Raji (cell line): Measurements from ENCODE around the gene OLFML2A.

ENCODE experiments used
- POLR2A ChIP-seq: IDR thresholded peaks from 2 replicates; pipeline ENCODE4 v1.6.1; 2011; ENCODE audit warnings: low read depth, low read length, control low read depth; ENCODE audit not compliant: insufficient read depth

The OLFML2A gene

DNA sequence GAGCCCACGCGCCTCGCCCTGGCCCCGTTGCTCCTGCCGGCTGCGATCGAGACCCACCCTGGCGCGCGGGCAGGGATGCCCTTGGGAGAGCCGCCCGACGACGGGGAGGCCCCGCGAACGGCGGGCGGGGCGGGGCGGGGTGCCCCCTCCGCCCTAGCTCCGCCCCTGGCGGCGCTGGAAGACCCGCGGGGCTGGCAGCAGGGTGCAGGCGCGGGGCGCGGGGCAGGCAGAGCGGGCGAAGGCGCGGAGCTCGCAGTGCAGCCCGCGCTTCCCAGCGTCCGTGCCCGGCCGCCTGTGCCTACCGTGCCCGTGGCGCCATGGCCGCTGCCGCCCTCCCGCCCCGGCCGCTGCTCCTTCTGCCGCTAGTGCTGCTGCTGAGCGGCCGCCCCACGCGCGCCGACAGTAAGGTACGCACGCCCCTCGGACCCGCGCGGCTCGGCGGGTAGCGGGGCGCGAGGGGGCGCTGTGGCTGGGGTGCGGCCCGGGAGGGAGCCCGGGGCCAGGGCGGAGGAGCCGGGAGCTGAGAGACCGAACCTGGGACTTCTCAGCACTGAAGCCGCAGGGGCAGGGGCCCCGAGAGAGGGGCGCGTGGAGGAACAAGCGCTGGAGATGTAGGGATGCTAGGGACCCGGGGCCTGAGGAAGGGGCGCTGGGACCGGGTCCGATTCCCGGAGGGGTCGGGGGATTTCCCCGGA lies at the start of gene OLFML2A:
Gene OLFML2A, plus strand, starts transcription at position 180 of the 695 bp plus-strand sequence. Its CDS starts 138 bp downstream, at position 318.
- TF ChIP-seq POLR2A, result no peak

DNA sequence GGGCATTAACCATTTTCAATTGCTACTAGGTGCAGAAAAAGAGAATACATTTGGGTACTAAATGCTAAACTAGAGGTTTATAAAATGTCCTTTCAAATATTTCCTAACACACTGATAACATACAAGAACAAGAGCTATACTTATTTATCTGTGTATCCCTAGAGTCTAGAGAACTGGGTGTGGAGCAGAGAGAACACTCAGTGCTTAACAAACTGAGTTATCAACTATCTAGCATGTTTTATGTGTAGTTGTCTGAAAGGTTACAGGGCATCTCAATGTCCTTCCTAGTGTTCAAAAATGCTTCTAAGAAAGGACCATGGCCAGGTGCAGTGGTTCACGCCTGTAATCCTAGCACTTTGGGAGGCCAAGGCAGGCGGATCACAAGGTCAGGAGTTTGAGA lies 46.2 kb upstream of the OLFML2A start:
- TF ChIP-seq POLR2A, result no peak

DNA sequence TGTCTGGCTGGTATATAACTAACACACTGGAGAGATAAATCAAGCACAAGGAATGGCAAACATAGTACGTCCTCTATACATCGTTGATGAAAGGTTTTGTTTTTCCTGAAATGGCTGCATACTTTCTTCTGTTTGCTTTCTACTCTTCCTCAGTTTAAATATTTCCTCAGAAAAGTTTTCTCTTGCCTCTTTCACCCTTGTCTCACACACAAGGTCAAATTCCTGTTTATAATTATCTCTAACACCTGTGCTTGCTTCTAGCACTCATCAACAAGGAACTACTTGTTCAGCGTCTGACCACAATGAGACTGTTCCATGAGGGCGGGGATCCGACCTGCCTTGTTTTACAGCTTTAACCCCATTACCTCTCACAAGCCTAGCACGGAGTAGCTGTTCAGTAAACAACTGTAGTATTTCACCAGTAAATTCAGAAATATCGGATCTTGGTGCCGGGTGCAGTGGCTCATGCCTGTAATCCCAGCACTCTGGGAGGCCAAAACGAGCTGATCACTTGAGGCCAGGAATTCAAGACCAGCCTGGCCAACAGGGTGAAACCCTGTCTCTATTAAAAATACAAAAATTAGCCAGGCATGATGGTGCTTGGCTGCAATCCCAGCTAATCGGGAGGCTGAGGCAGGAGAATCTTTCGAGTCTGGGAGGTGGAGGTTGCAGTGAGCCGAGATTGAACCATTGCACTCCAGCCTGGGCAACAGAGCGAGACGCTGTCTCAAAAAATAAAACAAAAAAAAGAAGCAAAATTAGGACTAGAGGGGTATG lies 42.8 kb upstream of the OLFML2A start:
- no peak for TF ChIP-seq POLR2A

DNA sequence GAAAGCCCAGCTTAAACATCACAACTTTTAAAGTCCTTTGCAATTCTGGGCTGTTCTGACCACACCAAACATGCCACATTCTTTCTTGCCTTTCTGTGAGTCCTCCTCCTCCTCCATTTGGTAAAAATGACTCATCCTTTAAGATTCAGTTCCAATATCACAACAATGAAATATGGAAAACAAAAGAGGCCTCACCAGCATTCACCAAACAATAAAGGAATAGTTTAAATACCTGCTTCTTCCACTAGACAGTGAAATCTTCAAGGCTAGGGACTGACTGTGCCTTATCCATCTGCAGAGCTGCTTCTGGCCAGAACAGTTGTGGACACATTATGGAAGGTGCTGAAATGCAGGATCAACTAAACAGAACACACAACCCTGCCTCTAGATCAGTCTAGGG lies 41.8 kb upstream of the OLFML2A start:
- no peak for TF ChIP-seq POLR2A

DNA sequence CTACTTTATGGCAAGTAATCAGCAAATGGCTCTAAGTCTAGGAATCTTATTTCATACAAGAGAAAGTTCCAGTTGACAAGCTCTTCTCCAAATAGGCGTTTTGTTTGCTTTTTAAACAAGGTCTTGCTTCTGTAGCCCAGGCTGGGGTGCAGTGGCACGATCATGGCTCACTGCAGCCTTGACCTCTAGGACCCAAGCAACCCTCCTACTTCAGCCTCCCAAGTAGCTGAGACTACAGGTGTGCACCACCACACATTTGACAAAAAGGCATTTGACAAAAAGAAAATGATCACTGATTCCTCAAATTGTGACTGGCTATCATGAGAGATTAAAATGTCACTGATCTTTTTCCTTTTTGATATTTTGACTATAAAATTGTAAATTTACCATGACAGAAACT lies 37.6 kb upstream of the OLFML2A start:
- TF ChIP-seq POLR2A, result no peak

DNA sequence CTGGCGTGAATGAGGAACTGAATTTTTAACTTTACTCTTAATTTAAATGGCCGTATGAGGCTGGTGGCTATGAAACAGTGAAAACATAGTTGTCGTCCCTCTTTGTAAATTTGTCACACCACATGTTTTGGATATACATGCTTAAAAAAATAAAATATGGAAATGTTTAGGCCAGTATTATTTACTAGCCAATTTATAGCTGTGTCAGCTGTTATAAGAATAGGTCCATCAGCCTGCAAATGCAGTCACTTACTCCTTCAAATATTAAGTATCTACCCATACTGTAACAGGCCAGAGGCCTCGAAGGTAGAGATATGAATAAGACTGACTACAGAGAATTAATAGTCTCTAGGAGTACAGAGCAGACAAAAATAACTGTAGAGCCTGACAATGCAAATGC lies 35.8 kb upstream of the OLFML2A start:
- TF ChIP-seq POLR2A, result no peak

DNA sequence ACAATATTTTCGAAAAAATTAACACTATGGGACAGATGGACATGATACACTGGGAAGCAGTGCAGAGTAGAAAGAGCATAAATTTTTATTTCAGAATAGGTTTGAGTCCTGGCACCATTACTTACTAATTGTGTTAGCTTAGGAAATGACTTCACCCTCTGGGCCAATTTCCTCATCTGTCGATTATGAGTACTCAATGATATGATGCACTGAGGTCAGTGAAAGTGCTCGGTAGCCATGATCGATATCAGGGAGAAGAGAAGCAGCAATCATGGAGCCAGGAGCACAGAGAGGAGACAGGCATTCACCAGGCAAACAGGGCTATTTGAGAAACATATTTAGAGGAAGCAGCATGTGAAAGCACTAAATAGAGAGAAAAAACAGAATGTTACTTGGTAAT lies 35.3 kb upstream of the OLFML2A start:
- no peak for TF ChIP-seq POLR2A

DNA sequence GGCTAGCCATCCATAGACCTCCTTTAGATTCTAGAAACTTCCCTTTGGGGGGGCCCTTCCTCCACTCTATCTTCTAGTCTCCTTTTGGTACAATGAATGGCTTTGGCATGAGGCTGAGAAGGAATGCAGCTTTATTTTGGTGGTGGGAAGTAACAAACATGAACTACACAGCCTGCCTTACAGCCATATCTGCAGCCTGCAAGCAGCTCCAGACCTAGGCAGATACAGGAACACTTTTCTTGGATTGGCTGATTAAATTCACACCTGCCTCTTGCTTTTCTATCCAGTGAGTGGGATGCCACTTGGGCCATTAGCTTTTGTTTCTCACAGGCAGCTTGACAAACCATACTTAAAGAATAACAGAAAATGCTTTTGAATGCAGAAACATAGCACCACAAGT lies 34.0 kb upstream of the OLFML2A start:
- TF ChIP-seq POLR2A, result no peak

DNA sequence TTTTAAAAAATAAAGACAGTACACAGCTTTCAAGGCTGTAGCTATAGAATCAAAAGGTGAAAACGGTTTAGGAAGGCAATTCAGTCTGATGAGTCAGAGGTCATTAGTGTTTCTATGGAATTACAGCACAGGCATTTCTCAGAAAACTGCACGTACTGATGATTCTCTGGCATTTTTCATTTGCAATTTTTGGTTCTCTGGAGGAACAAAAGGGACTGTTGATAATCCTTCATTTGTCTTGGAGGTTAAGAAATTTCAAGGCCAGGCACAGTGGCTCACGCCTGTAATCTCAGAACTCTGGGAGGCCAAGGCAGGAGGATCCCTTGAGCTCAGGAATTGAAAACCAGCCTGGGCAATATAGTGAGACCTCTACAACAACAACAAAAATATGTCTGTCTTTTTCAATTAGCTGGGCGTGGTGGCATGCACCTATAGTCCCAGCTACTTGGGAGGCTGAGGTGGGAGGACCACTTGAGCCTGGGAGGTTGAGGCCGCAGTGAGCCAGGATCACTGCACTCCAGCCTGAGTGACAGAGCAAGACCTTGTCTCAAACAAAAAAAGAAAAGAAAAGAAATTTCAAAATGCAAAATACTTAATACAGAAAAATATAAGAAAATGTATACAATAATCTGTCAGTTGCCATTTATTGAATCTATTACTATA lies 33.1 kb upstream of the OLFML2A start:
- no peak for TF ChIP-seq POLR2A

DNA sequence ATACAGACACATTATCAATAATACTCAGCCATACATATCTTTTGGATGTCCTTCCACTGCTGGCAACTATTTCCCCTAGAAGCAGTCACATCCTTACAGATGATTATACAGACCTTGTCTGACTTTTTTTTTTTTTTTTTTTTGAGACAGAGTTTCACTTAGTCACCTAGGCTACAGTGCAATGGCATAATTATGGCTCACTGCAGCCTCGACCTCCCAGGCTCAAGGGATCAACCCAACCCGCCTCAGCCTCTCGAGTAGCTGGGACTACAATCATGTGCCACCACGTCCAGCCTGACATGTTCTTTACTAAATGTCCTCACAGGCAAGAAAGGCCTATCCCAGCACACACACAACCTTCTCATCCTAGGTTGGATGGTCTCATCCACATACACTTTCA lies 29.9 kb upstream of the OLFML2A start:
- no peak for TF ChIP-seq POLR2A

DNA sequence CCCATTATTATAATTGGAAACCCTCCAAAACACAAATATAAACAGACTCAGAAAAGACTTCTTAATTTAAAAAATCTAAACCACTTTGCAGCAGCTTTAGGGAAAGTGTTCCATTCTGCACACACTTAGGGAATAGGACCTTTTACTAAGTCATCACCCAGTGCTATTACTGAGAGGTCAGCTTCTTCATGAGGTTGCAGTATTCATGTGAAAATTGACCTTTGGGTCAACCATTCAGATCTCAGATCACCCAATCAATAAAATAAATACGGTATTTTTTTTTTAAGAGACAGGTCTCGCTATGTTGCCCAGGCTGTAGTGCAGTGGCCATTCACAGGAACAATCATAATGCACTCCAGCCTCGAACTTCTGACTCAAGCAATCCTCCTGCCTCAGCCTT lies 27.6 kb upstream of the OLFML2A start:
- TF ChIP-seq POLR2A, result no peak

DNA sequence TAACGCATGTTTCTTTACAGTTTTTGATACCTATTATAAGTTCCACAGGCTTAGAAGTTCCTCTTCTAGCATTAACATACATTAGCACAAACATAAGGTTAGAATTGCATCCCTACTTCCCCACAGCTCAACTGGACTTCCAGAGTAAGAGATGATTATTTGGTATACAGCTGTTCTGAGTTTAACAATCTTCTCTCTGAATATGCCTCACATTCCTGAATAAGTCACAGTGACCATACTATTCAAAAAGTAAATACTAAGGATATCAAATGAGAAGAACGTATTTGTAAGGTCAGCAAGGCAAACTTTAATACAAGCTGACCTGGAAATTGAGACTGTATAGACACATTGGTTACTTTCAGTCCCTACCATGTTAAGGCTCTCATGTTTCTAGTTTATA lies 27.2 kb upstream of the OLFML2A start:
- no peak for TF ChIP-seq POLR2A

DNA sequence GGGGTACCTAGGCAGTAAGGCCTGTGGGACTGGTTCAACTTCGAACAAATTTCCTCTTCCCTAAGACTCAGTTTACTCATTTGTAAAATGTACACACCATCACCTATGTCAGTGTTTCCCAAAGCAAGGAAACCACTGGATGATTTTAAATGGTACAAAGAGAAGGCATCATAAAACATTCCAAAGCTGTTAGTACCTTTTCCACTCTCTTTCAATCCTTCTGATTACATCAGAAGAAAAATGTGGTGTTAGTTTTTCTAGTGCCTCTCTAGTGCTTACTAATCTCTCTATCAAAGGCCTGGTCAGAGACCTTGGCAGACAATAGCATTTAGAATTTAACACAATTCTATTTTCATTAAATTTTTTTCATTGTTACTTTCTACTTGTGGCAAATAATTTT lies 24.0 kb upstream of the OLFML2A start:
- TF ChIP-seq POLR2A, result no peak

DNA sequence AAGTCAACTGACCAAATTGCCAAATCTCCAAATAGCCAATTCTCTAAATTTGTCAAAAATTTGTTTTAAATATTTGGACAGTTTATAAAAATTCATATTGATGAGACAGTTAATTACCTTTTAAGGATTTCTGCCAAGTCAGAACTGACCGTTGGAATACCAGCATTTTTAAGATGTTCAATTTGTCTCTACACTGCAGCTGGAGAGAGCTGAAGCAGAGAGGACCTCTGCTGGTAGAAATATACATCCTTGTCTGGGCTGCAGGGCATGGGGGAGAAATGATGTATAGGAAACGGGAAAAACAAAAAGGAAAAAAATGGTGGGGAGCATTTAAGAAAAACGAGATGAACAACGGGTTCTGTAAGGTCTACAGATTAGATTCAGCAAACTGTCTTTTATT lies 22.6 kb upstream of the OLFML2A start:
- no peak for TF ChIP-seq POLR2A

DNA sequence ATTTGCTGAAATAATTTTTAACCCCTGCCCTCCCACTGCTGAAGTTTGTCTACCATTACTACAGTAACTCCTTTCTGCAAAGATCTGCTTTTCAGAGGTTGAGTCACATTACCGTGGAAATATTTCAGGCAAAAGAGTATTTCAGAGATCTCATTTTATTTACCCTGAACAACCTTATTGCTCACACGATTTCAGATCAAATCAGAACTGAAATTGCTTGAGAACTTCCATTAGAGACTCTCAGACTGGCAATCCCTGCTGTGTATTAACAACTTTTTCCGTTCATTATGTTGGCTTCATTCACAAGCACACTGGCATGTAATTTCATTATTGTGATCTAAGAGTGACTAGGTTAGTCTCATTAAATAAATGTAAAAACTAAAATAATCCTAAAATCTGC lies 21.9 kb upstream of the OLFML2A start:
- no peak for TF ChIP-seq POLR2A

DNA sequence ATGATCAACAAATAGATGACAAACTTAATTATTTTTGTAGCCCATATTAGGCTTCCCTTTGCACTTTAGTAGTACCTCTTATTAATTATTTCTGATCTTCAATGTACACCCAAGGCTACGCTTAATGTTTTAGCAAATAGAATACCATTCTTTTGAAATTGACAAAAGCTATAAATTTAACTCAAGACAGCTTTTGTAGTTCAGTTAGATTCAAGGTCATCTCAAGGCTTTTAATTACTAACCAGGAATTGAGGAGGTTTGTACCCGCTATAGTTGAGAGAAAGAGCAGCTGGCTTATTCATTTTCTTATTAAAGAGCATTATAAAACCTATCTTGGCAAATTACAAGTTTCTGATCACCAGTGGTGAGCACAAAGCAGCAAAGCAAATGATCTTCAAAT lies 20.9 kb upstream of the OLFML2A start:
- no peak for TF ChIP-seq POLR2A

DNA sequence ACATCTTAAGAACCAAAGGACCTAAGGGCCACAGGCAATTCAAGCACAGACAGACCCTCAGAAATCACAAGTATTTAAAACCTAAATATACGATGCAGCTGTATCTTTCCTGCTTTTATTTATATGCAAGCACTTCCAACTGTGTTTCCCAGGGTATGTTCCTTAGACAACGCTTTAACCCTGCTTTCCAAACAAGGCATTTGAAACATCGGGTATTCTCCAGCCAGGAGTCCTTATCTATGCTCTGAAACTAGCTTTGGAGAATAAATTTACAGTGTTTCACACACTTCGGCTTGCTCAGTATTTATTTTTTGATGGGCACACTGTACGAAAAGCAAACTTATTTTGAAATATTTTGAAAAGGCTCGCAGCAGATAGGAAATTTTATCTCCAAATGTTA lies 19.3 kb upstream of the OLFML2A start:
- no peak for TF ChIP-seq POLR2A

DNA sequence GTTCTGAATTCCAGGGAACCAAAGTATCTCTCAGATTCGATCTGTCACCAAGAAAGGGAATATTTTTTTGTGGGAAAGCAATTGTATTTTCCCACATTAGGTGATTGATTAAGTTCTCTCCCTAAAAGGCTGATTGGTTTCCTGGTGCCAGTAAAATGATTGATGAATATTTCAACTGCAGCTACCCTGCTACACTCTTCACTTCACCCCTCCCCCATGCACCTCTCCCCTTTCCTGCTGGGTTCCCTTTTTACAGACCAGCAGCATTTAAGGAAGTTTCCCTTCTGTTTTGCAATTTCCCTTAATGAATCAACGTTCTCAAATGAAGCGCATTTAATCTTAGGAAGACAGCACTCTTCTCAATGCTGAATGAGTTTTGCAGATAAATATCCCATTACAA lies 18.9 kb upstream of the OLFML2A start:
- TF ChIP-seq POLR2A, result no peak
